Measurements from ENCODE around the gene HELT.

HELT gene

DNA sequence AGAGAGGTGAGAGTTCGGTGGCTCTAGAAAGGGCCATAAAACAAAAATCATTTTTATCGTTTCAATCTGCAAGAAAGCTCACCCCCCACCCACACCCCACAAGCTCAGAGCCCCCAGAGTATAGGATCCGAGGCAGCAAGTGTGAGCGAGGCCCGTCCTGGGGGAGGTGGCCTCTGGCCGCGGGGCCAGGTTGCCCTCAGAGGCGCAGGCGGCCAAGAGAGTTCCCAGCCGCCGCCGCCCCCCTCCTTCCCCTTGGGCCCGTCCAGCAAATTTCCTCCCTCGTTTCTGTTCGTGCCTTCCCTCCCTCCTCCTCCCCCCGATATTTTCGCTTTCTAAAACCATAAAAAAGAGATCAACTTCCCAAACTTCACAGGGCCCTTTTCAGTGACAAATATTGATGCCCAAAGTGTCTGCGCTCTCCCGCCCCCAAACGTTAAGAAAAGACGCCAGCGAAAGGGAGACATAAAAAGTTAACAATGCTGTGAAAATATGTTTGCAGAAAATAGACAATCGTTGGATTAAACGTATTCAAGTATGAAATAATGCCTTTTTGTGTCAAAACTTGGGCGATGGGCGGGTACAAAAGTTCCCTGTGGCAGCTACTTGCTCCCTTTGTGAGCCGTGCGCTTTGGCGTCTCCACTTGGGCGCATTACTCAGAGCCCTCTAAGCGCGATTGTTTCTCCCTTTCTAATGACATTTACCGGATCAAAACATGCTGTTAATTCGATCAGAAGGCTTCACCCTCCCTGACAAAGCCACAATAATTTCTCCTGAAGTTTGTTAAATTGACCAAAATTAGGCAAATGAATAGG lies 1.1 kb upstream of the HELT start:
- no peak overlapping the region for H3K4me3 ChIP-seq (ENCODE audit: low read length)
- DNase-seq (ENCODE audit: low read depth) = peak; percentile 9
- TF ChIP-seq, protein P1, sequence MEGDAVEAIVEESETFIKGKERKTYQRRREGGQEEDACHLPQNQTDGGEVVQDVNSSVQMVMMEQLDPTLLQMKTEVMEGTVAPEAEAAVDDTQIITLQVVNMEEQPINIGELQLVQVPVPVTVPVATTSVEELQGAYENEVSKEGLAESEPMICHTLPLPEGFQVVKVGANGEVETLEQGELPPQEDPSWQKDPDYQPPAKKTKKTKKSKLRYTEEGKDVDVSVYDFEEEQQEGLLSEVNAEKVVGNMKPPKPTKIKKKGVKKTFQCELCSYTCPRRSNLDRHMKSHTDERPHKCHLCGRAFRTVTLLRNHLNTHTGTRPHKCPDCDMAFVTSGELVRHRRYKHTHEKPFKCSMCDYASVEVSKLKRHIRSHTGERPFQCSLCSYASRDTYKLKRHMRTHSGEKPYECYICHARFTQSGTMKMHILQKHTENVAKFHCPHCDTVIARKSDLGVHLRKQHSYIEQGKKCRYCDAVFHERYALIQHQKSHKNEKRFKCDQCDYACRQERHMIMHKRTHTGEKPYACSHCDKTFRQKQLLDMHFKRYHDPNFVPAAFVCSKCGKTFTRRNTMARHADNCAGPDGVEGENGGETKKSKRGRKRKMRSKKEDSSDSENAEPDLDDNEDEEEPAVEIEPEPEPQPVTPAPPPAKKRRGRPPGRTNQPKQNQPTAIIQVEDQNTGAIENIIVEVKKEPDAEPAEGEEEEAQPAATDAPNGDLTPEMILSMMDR (conservative IDR thresholded peaks at IDR 0.05; ENCODE audit: low read length) = no peak

DNA sequence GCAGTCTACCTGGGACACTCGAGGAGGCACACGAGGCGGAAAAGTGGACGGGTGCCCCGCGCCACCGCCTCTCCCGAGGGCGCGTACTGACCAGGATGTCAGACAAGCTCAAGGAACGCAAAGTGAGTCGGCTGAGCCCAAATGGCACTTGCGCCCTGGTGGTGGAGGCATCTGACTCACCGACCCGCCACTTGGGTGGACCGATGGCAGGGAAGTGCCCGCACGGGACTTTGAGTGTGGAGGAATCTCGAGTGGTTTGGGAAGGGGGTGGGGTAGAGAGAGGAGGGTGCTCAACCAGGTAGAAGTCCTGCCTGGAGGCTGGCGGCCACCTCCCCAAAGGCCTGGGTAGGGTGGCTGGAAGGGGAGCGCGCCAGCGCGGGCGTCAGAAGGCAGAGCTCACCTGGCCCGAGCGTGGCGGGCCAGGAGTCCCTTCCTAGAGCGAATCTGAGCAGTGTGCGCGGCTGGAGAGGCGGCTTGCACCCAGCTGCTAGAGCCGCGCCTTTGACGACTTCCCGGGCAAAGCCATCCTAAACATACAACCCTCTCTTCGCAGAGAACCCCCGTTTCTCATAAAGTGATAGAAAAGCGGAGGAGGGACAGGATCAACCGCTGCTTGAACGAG lies 655 bp downstream of the HELT start:
- H3K4me3 ChIP-seq (ENCODE audit: low read length) = no peak overlapping the region
- no peak for DNase-seq (ENCODE audit: low read depth)
- TF ChIP-seq, protein P1 (conservative IDR thresholded peaks at IDR 0.05; ENCODE audit: low read length) = no peak

DNA sequence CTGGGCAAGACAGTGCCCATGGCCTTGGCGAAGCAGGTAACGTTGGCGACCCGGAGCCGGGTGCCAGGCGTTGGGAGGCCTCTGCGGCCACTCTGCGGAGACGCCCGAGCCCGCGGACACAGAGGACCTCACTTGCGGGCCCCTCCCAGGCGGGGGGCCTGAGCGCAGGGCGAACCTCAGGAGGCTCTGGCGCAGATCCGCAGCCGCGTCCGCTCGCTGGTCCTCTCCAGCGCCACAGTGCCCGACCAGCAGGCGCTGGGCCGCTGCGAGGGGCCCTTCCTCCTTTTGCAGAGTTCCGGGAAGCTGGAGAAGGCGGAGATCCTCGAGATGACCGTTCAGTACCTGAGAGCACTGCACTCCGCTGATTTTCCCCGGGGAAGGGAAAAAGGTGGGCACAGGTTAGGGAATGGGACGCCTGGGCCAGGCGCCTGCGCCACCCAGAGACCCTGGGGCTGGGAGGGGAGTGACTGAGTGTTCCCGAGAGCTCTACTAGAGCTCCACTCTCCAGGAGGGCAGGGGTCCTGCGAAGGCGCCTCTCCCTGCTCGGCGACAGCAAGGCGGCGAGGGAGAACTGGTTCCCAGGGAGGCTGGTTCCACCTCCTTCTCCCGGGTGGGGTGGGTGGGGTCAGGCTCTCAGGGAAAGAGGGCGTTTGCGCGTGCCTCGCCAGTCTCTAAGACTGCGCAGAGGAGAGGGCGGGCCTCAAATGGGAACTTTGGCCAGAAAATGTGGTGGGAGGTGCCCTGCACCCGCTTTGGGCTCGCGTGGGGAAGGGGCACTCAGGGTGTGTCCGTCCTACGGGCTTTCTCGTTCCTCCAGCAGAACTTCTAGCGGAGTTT lies 1.4 kb downstream of the HELT start:
- no peak for DNase-seq (ENCODE audit: low read depth)
- TF ChIP-seq, protein P1 (conservative IDR thresholded peaks at IDR 0.05; ENCODE audit: low read length) = no peak
- no peak overlapping the region for H3K4me3 ChIP-seq (ENCODE audit: low read length)

DNA sequence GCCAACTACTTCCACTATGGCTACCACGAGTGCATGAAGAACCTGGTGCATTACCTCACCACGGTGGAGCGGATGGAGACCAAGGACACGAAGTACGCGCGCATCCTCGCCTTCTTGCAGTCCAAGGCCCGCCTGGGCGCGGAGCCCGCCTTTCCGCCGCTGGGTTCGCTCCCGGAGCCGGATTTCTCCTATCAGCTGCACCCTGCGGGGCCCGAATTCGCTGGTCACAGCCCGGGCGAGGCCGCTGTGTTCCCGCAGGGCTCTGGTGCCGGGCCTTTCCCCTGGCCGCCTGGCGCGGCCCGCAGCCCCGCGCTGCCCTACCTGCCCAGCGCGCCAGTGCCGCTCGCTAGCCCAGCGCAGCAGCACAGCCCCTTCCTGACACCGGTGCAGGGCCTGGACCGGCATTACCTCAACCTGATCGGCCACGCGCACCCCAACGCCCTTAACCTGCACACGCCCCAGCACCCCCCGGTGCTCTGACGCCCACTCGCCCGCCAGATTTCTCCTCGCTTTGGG lies 2.1 kb downstream of the HELT start:
- no peak for DNase-seq (ENCODE audit: low read depth)
- TF ChIP-seq, protein P1 (conservative IDR thresholded peaks at IDR 0.05; ENCODE audit: low read length) = no peak
- H3K4me3 ChIP-seq (ENCODE audit: low read length) = no peak overlapping the region

DNA sequence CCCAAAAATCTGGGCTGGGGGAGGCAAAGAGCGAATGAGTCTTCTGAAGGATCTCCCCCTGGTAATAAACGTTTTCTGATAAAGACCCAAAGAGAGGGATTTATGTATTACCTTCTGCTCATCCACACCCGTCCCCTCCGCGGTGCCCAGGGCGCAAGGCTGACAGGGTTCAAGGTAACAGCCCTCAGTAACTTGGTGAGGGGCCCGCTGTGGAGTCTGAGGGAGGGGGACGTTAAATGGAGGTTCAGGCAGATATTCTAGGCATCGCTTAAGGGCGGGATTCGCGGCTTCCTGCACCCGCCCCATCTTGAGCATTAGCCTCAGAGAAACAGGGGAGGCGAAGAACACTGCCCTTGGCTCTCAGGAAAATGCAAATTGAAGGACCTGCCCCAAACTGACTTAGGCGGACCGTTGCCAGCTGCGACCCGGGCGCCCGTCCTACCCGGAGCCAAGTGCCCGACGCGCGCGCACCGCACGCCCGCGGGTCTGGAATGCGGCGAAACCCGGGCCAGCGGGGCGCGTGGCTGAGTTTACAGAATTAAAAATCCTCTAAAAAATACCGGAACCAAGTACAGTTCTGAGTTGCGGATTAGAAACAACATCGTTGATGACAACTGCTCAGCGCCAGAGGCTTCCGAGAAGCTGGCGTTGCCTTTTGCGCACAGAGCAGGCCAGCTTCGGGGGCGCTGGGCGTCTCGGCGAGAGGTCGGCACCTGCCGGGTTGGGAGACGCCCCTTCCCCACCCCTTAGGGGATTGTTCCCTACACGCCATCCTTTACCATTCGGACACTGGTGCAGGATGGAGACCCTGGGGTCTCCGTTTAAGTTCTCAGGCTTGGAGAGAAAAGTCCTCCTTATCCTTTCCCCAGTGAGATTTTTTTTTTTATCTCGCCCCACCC lies 2.8 kb downstream of the HELT start:
- TF ChIP-seq, protein P1 (conservative IDR thresholded peaks at IDR 0.05; ENCODE audit: low read length) = no peak
- DNase-seq (ENCODE audit: low read depth) = no peak
- no peak overlapping the region for H3K4me3 ChIP-seq (ENCODE audit: low read length)

DNA sequence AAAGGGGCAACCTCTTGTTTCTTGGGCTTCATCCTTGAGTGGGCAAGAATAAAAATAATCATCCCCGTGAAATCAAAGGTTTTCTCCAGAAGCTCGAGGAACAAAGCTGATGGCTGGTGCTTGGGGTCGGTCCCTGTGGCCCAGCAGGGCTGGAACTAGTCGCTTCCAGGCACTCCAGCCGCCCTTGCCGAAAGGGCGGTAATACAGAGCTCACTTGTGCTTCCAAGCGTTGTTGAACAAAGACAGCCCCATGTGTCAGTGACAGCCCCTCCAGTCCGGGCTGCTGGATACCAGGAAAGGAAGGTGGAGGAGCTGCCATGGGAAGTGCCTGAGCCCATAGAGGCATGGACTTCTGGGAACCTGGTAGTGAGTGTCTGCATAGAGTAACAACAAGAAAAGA lies 5.2 kb downstream of the HELT start:
- DNase-seq (ENCODE audit: low read depth) = no peak
- TF ChIP-seq, protein P1 (conservative IDR thresholded peaks at IDR 0.05; ENCODE audit: low read length) = no peak
- no peak overlapping the region for H3K4me3 ChIP-seq (ENCODE audit: low read length)

Measured in AG10803 (cell line).